T-helper 2 cell treated with Interferon-gamma antibody and Interleukin-4, amounts not matched to agents 5 μg/mL and 100 μg/mL, for 36 hours (primary cell): ENCODE results near the gene FRY.
A peak's percentile ranks its signal among the peaks of the same experiment; 100 is the strongest.

Experiments
- DNase-seq: peaks from one replicate; pipeline ENCODE4 v3.0.0; 2021; ENCODE audit warnings: low spot score
- H3K27ac Mint-ChIP-seq: one replicate; pipeline ENCODE4 v1.8.0; 2021; ENCODE audit warnings: mild to moderate bottlenecking, mixed read lengths
- H3K27me3 Mint-ChIP-seq: one replicate; pipeline ENCODE4 v1.8.0; 2021; ENCODE audit warnings: low read depth, mixed read lengths
- H3K36me3 Mint-ChIP-seq: one replicate; pipeline ENCODE4 v1.8.0; 2021; ENCODE audit warnings: low read depth, mixed read lengths
- H3K4me1 Mint-ChIP-seq: one replicate; pipeline ENCODE4 v1.8.0; 2021; ENCODE audit warnings: low read depth, mixed read lengths
- H3K4me3 Mint-ChIP-seq: one replicate; pipeline ENCODE4 v1.8.0; 2022; ENCODE audit warnings: mild to moderate bottlenecking, moderate library complexity, mixed read lengths
- H3K9me3 Mint-ChIP-seq: one replicate; pipeline ENCODE4 v1.8.0; 2021; ENCODE audit warnings: mixed read lengths

Gene FRY

GRCh38 chr13:32314271-32315237, 283.0 kb downstream of the FRY start:
- Mint-ChIP-seq H3K4me3 (peak overlapping the region; percentile 96), H3K27me3 (no peaks in the 10 kb centered on the region), H3K4me1 (peaks cover 31% of the 10 kb centered on the region), H3K9me3 (no peaks in the 10 kb centered on the region), H3K36me3 (peaks cover 9% of the 10 kb centered on the region), H3K27ac (peak overlapping the region; percentile 100)
- DNase-seq = peak; percentile 51

DNA sequence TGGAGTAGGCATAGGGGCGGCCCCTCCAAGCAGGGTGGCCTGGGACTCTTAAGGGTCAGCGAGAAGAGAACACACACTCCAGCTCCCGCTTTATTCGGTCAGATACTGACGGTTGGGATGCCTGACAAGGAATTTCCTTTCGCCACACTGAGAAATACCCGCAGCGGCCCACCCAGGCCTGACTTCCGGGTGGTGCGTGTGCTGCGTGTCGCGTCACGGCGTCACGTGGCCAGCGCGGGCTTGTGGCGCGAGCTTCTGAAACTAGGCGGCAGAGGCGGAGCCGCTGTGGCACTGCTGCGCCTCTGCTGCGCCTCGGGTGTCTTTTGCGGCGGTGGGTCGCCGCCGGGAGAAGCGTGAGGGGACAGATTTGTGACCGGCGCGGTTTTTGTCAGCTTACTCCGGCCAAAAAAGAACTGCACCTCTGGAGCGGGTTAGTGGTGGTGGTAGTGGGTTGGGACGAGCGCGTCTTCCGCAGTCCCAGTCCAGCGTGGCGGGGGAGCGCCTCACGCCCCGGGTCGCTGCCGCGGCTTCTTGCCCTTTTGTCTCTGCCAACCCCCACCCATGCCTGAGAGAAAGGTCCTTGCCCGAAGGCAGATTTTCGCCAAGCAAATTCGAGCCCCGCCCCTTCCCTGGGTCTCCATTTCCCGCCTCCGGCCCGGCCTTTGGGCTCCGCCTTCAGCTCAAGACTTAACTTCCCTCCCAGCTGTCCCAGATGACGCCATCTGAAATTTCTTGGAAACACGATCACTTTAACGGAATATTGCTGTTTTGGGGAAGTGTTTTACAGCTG, 283.9 kb downstream of the FRY start, which contains the start of the genes BRCA2 and ZAR1L:
TSS of gene BRCA2 (plus strand) at position 271 of the 790 bp plus-strand sequence. CDS start 953 bp downstream, outside the sequence.
TSS of gene ZAR1L (minus strand) at position 126 of the 790 bp plus-strand sequence. CDS start 3,438 bp downstream, outside the sequence.
- H3K9me3 Mint-ChIP-seq = no peaks in the 10 kb centered on the region
- H3K4me1 Mint-ChIP-seq = peaks cover 29% of the 10 kb centered on the region
- H3K36me3 Mint-ChIP-seq = peaks cover 18% of the 10 kb centered on the region
- peak; percentile 90 for DNase-seq
- peak within 1 kb of the TSS; percentile 100 for H3K27ac Mint-ChIP-seq
- peak within 1 kb of the TSS; percentile 96 for H3K4me3 Mint-ChIP-seq
- H3K27me3 Mint-ChIP-seq = no peaks in the 10 kb centered on the region

GRCh38 chr13:32316028-32316339, 284.4 kb downstream of the FRY start:
- no peaks in the 10 kb centered on the region for H3K9me3 Mint-ChIP-seq
- peaks cover 32% of the 10 kb centered on the region for H3K4me1 Mint-ChIP-seq
- peak overlapping the region; percentile 100 for H3K27ac Mint-ChIP-seq
- DNase-seq = no peak
- H3K4me3 Mint-ChIP-seq = peak overlapping the region; percentile 96
- H3K36me3 Mint-ChIP-seq = peaks cover 23% of the 10 kb centered on the region
- H3K27me3 Mint-ChIP-seq = no peaks in the 10 kb centered on the region

- peaks cover 27% of the 10 kb centered on the region for H3K36me3 Mint-ChIP-seq
- peaks cover 33% of the 10 kb centered on the region for H3K4me1 Mint-ChIP-seq
- peak overlapping the region; percentile 96 for H3K4me3 Mint-ChIP-seq
- peak overlapping the region; percentile 100 for H3K27ac Mint-ChIP-seq
- no peak for DNase-seq
- H3K9me3 Mint-ChIP-seq = no peaks in the 10 kb centered on the region
- no peaks in the 10 kb centered on the region for H3K27me3 Mint-ChIP-seq
These were observed 284.9 kb downstream of the FRY start for GRCh38 chr13:32316501-32316900.

GRCh38 chr13:32317716-32318465, 286.3 kb downstream of the FRY start:
- H3K27ac Mint-ChIP-seq = no peak overlapping the region
- H3K4me1 Mint-ChIP-seq = peaks cover 31% of the 10 kb centered on the region
- no peak for DNase-seq
- H3K4me3 Mint-ChIP-seq = peak overlapping the region; percentile 96
- H3K36me3 Mint-ChIP-seq = peaks cover 37% of the 10 kb centered on the region
- H3K27me3 Mint-ChIP-seq = no peaks in the 10 kb centered on the region
- H3K9me3 Mint-ChIP-seq = no peaks in the 10 kb centered on the region

- DNase-seq = no peak
- H3K27me3 Mint-ChIP-seq = no peaks in the 10 kb centered on the region
- peaks cover 28% of the 10 kb centered on the region for H3K4me1 Mint-ChIP-seq
- H3K27ac Mint-ChIP-seq = no peak overlapping the region
- no peak overlapping the region for H3K4me3 Mint-ChIP-seq
- no peaks in the 10 kb centered on the region for H3K9me3 Mint-ChIP-seq
- H3K36me3 Mint-ChIP-seq = peaks cover 45% of the 10 kb centered on the region
These were observed 289.0 kb downstream of the FRY start for GRCh38 chr13:32320528-32320927.

DNA sequence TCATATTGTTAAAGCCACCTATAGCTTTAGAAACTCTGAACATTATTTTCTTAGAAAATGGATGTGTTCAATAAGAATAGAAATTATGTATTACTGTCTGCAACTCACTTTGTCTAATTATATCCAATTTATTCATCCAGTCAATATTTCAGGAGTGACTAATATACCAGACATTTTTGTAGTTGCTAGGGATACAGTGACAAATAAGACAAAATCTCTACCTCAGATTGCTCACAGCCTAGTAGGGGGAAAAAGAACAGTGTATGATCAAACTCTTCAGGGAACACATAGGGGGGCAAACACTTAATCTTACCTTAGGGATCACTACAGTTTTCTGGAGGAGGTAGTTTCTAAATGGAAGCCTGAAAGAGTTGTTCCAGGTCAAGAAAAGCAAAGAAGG, 292.3 kb downstream of the FRY start:
- no peak for DNase-seq
- Mint-ChIP-seq H3K36me3 (peaks cover 53% of the 10 kb centered on the region), H3K27ac (no peak overlapping the region), H3K9me3 (no peaks in the 10 kb centered on the region), H3K4me1 (peaks cover 22% of the 10 kb centered on the region), H3K4me3 (no peak overlapping the region), H3K27me3 (no peaks in the 10 kb centered on the region)

- peaks cover 59% of the 10 kb centered on the region for H3K36me3 Mint-ChIP-seq
- DNase-seq = no peak
These were observed 298.9 kb downstream of the FRY start for GRCh38 chr13:32330441-32330840.

GRCh38 chr13:32334671-32335070, 303.1 kb downstream of the FRY start:
- Mint-ChIP-seq H3K4me1 (peaks cover 5% of the 10 kb centered on the region), H3K36me3 (peaks cover 88% of the 10 kb centered on the region), H3K9me3 (peaks cover 44% of the 10 kb centered on the region), H3K4me3 (no peak overlapping the region), H3K27ac (no peak overlapping the region), H3K27me3 (no peaks in the 10 kb centered on the region)
- no peak for DNase-seq

More at GRCh38 chr13:32330441-32330840, 298.9 kb downstream of the FRY start:
- no peaks in the 10 kb centered on the region for H3K27me3 Mint-ChIP-seq
- H3K4me3 Mint-ChIP-seq = no peak overlapping the region
- H3K4me1 Mint-ChIP-seq = peaks cover 5% of the 10 kb centered on the region
- H3K9me3 Mint-ChIP-seq = peaks cover 12% of the 10 kb centered on the region
- no peak overlapping the region for H3K27ac Mint-ChIP-seq

DNA sequence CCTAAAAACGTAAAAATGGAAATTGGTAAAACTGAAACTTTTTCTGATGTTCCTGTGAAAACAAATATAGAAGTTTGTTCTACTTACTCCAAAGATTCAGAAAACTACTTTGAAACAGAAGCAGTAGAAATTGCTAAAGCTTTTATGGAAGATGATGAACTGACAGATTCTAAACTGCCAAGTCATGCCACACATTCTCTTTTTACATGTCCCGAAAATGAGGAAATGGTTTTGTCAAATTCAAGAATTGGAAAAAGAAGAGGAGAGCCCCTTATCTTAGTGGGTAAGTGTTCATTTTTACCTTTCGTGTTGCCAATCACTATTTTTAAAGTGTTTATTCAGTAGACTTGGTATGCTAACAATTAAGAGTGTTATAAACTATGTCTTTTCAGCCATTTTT, 309.3 kb downstream of the FRY start:
- Mint-ChIP-seq H3K27ac (no peak overlapping the region), H3K36me3 (peaks cover 49% of the 10 kb centered on the region), H3K9me3 (peaks cover 48% of the 10 kb centered on the region), H3K27me3 (no peaks in the 10 kb centered on the region), H3K4me1 (peaks cover 6% of the 10 kb centered on the region), H3K4me3 (no peak overlapping the region)
- no peak for DNase-seq

DNA sequence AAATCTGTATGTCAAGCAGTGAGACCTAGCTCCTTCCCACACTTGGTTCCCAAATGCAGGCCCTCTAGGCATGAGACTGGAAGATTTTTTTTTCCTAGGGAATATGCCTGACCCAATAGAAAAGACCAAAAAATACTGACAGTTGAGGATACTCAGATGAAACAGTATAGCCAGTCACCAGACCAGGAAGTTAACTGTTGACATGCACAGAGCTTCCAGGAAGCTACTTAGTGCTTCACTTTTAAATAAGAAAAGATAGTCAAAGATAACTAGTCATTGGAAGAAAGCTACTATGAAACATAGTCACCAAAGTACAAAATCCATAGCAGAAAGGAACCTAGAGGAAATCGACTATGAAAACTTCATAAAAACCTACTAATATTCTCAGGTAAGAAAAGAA, 316.1 kb downstream of the FRY start:
- H3K36me3 Mint-ChIP-seq = peaks cover 38% of the 10 kb centered on the region
- H3K27ac Mint-ChIP-seq = peak overlapping the region; percentile 68
- no peaks in the 10 kb centered on the region for H3K27me3 Mint-ChIP-seq

More for the DNA sequence above, 316.1 kb downstream of the FRY start:
- H3K9me3 Mint-ChIP-seq = peaks cover 8% of the 10 kb centered on the region
- peaks cover 25% of the 10 kb centered on the region for H3K4me1 Mint-ChIP-seq
- H3K4me3 Mint-ChIP-seq = peak overlapping the region; percentile 13
- no peak for DNase-seq
